PC-9 (cell line): ENCODE data around the gene SPTLC1.

ENCODE experiments used
- CTCF ChIP-seq: fragments of 200-600 bp; sonication (generic); conservative IDR thresholded peaks from 2 replicates; pipeline ENCODE4 v1.6.1; 2017; ENCODE audit warnings: mixed run types, antibody characterized with exemption, mild to moderate bottlenecking, moderate library complexity
- EZH2 ChIP-seq: fragments of 200-600 bp; sonication (generic); IDR thresholded peaks from 2 replicates; pipeline ENCODE4 v1.8.0; 2017; ENCODE audit warnings: antibody characterized with exemption, low read depth

GRCh38 chr9:92003308-92004044 is 111.7 kb downstream of the SPTLC1 start:
- TF ChIP-seq EZH2 (no peak), CTCF (no peak)
